ENCODE data around the gene WRNIP1.
"Not testable (repeated sequence)": the region's sequence is repeated elsewhere in the genome, so short reads cannot be mapped to it uniquely, and the experiment has no call there.

The WRNIP1 gene

GRCh38 chr6:2743280-2744208 is 21.6 kb upstream of the WRNIP1 start:
- no peak for DNase-seq

DNA sequence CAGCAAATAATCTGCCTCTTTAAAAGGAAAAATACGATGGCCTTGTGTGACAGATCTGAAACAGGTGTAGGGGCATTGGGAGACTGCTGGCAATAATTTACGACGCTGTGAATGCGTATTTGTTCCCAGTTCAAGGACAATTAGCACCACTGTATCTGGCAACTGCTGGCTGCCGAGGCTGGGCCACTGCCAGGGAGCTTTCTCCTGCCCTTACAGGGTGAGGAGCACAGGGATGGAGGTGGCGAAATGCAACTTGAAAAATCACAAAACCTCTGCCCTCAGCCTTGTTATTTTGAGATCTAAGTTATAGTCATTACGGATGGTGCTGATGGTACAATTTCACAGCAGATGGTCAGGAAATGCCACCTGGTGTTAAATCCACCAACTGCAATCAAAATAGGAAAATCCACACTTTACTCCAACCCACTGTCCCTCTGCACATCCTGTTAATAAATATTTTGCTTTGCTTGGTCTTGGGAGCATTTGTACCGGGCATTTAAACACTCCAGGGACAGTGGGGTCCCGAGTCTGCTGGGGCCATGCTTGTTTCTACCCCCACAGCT is 20.9 kb upstream of the WRNIP1 start:
- no peak for DNase-seq

GRCh38 chr6:2744778-2745177 is 20.4 kb upstream of the WRNIP1 start:
- DNase-seq, result no peak

GRCh38 chr6:2745246-2745645 is 19.9 kb upstream of the WRNIP1 start:
- no peak for DNase-seq

- no peak for DNase-seq
Observed at GRCh38 chr6:2746557-2747061, 18.6 kb upstream of the WRNIP1 start.

- DNase-seq, result no peak
Observed at GRCh38 chr6:2748183-2748582, 17.0 kb upstream of the WRNIP1 start.

GRCh38 chr6:2749969-2750600 is 15.1 kb upstream of the WRNIP1 start:
- DNase-seq, result peak; percentile 45 to 62

GRCh38 chr6:2750832-2751231 is 14.4 kb upstream of the WRNIP1 start, which contains the start of gene MYLK4:
Gene MYLK4, minus strand, starts transcription at chr6:2750922. Its CDS starts 1,628 bp downstream, at chr6:2749294.
- DNase-seq, result no peak

DNA sequence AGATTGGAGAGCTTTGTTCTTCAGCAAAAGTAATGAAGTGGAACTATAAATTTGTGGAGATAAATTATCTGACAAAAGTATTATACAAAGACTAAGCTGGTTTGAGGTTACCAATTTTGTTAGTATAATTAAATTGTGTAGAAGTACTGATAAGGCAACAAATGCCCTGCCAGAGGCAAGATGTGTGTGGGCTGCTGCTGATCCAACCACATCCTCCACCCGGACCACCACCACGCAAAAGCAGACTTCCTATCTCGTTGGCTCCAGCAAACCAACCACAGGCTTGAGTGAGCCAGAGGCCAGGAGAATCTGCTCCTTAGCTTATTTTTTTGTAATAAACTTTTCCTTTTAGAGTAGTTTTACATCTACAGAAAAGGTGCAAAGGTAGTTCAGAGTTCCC is 13.3 kb upstream of the WRNIP1 start:
- DNase-seq, result no peak

DNA sequence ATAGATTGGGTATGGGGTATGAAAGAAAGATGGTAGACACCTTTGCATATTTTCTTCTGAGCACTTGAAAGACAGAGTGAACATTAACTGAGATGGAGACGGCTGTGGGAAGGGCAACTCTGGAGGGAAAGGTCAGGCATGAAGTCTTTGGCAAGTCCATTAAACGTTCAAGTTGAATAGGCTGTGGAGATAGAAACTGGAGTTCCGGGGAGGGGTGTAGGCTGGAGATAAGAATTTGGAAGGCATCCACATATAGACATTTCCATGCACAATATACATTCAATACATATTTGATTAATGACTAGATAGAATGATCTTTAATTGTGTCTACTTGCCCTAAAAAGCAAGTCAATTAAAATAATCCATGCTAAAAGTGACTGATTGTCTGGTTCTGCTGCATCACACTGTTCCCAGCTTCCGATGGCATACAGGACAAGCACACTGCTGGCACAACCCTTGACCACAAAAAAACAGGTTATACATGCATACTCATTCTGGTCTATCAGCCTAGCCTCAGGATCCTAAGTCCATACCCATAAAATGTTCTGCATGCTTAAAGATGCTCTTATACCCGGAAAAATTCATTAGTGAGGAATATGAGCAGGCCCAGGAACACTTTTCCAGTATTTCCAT is 12.6 kb upstream of the WRNIP1 start:
- no peak for DNase-seq

- no peak for DNase-seq
Observed at GRCh38 chr6:2753110-2753489, 12.1 kb upstream of the WRNIP1 start.

DNA sequence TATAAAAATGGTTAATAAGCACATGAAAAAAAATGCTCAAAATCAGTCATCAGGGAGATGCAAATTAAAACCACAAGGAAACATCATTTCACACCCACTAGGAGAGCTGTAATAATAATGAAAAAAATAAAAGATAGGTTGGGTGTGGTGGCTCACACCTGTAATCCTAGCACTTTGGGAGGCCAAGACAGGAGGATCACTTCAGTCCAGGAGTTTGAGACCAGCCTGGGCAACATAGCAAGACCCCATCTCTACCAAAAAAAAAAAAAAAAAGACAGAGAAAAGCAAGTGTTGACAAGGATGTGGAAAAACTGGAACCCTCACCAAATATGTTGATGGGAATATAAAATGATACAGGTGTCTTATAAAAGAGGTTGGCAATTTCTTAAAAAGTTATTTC is 11.4 kb upstream of the WRNIP1 start:
- no peak for DNase-seq

DNA sequence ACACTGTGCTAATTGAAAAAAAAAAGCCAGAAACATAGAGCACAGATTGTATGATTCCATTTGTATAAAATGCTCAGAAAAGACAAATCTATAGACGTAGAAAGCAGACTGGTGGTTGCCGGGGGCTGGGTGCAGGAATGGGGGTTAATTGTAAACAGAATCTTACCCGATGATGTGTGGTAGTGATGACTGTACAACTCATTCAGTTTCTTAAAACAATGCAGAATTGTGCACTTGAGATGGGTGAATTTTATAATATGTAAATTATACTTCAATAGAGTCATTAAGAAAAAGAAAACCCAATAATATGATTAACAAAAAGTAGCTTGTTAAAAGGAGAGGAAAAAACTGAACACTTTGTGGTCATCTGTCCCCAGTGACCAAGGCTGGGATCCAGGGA is 10.8 kb upstream of the WRNIP1 start:
- no peak for DNase-seq

GRCh38 chr6:2754911-2755310 is 10.3 kb upstream of the WRNIP1 start:
- DNase-seq, result no peak

- no peak for DNase-seq
Observed at GRCh38 chr6:2755456-2755855, 9.7 kb upstream of the WRNIP1 start.

DNA sequence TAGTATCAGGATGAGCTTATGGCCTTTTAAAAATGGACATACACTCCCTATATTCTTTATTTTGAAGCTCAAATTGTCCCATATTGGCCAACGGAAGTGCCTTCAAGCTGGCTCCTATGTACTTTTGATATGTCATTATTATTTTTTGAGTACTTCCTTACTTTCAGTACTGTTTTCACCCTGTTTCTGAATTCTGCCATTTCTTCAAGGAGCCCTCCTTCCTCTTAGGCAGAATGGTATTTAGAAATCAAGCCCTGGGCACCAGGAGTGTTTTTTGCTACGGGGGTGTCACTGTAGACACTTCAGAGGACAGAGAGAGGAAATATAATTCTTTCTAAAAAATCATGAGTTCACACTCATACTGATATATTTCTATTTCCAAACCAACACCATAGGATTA is 9.0 kb upstream of the WRNIP1 start:
- DNase-seq, result no peak

- DNase-seq, result no peak
Observed at GRCh38 chr6:2756687-2757224, 8.4 kb upstream of the WRNIP1 start.

- DNase-seq, result no peak
Observed at GRCh38 chr6:2758980-2759379, 6.2 kb upstream of the WRNIP1 start.

- DNase-seq, result no peak
Observed at GRCh38 chr6:2760882-2761842, 4.0 kb upstream of the WRNIP1 start.

DNA sequence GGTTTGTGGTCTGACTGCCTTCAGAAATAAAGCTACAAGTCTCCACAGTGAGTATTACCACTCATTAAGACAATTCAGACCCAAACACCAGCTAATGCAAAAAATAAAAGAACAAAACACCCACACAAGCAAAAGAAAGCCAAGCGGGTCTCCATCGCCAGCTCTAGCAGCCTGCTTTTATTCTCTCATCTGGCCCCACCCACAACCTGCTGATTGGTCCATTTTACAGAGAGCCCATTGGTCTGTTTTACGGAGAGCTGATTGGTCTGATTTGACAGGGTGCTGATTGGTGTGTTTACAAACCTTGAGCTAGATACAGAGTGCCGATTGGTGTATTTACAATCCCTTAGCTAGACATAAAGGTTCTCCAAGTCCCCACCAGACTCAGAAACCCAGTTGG is 2.3 kb upstream of the WRNIP1 start:
- not testable (repeated sequence) for DNase-seq

DNA sequence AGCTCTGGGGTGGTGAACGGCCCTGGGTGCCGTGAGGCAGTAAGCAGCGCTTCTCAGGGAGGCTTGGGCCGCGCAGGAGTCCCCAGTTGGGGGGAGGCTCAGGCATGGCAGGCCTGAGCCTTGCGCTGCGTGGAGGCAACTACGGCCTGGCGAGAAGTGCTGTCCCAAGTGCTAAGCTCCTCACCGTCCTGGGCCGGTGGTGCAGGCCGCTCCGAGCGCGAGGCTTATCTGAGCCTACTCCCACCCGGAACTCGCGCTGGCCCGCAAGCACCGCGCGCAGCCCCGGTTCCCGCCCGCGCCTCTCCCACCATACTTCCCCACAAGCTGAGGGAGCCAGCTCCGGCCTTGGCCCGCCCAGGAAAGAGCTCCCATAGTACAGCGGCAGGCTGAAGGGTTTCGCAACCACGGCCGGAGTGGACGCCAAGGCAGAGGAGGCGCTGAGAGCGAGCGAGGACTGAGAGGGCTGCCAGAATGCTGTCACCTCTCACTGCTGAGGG is 1.8 kb upstream of the WRNIP1 start:
- no peak for DNase-seq
